HG02938 (cell line): ENCODE measurements around the gene MYL3.
"Not testable (repeated sequence)": the region's sequence is repeated elsewhere in the genome, so short reads cannot be mapped to it uniquely, and the experiment has no call there.

Experiments used
- ATAC-seq: cut with Tn5 transposase; IDR thresholded peaks from one replicate; pipeline ENCODE4 v1.9.1; 2021; ENCODE audit warnings: mild to moderate bottlenecking, moderate library complexity; ENCODE audit not compliant: unreplicated experiment

Gene MYL3

GRCh38 chr3:46863261-46863782 is at the start of gene MYL3:
Gene MYL3 (minus strand): TSS chr3:46863444. CDS start chr3:46863390, 54 bp downstream.
- ATAC-seq: no peak

- ATAC-seq: no peak
Measured at GRCh38 chr3:46912986-46913385, 49.7 kb upstream of the MYL3 start.

GRCh38 chr3:46910914-46911313 is 47.7 kb upstream of the MYL3 start:
- ATAC-seq: not testable (repeated sequence)

- no peak for ATAC-seq
Measured at GRCh38 chr3:46910166-46910760, 47.0 kb upstream of the MYL3 start.

GRCh38 chr3:46909535-46910161 is 46.4 kb upstream of the MYL3 start:
- peak; percentile 56 for ATAC-seq

GRCh38 chr3:46908986-46909534 is 45.8 kb upstream of the MYL3 start:
- no peak for ATAC-seq

GRCh38 chr3:46908294-46908985 is 45.2 kb upstream of the MYL3 start:
- ATAC-seq: no peak

GRCh38 chr3:46907960-46908293 is 44.7 kb upstream of the MYL3 start:
- ATAC-seq: no peak

- no peak for ATAC-seq
Measured at GRCh38 chr3:46907271-46907670, 44.0 kb upstream of the MYL3 start.

- no peak for ATAC-seq
Measured at GRCh38 chr3:46906471-46907058, 43.3 kb upstream of the MYL3 start.

- no peak for ATAC-seq
Measured at GRCh38 chr3:46905661-46906451, 42.6 kb upstream of the MYL3 start.

GRCh38 chr3:46905213-46905560 is 41.9 kb upstream of the MYL3 start:
- ATAC-seq: no peak

GRCh38 chr3:46904303-46905212 is 41.3 kb upstream of the MYL3 start:
- no peak for ATAC-seq

- no peak for ATAC-seq
Measured at GRCh38 chr3:46903341-46904302, 40.4 kb upstream of the MYL3 start.

GRCh38 chr3:46902188-46902631 is 39.0 kb upstream of the MYL3 start:
- no peak for ATAC-seq

GRCh38 chr3:46901591-46902187 is 38.4 kb upstream of the MYL3 start:
- no peak for ATAC-seq

- ATAC-seq: no peak
Measured at GRCh38 chr3:46901061-46901460, 37.8 kb upstream of the MYL3 start.

- ATAC-seq: no peak
Measured at GRCh38 chr3:46900356-46900755, 37.1 kb upstream of the MYL3 start.
